Keratinocyte (primary cell): Measurements from ENCODE around the gene SHMT2.

Source experiments
- EZH2 ChIP-seq: IDR thresholded peaks from one replicate; pipeline ENCODE4 v1.6.1; 2012; ENCODE audit warnings: inconsistent platforms, mild to moderate bottlenecking, low read length, moderate library complexity
- TF ChIP-seq, protein P1 (sequence below), 3 experiments: IDR thresholded peaks in 1 of 3; conservative IDR thresholded peaks in 1 of 3; optimal IDR thresholded peaks in 1 of 3; 2 replicates in 2 of 3; 3 replicates in 1 of 3; pipeline versions ENCODE3 to v1.5.1; 2011; ENCODE audit warnings: low read length in 3 of 3, mild to moderate bottlenecking in 3 of 3, moderate library complexity in 2 of 3, control low read depth in 1 of 3, inconsistent platforms in 1 of 3; ENCODE audit not compliant: insufficient read depth in 2 of 3; ENCODE audit errors: extremely low read depth in 1 of 3

DNA sequence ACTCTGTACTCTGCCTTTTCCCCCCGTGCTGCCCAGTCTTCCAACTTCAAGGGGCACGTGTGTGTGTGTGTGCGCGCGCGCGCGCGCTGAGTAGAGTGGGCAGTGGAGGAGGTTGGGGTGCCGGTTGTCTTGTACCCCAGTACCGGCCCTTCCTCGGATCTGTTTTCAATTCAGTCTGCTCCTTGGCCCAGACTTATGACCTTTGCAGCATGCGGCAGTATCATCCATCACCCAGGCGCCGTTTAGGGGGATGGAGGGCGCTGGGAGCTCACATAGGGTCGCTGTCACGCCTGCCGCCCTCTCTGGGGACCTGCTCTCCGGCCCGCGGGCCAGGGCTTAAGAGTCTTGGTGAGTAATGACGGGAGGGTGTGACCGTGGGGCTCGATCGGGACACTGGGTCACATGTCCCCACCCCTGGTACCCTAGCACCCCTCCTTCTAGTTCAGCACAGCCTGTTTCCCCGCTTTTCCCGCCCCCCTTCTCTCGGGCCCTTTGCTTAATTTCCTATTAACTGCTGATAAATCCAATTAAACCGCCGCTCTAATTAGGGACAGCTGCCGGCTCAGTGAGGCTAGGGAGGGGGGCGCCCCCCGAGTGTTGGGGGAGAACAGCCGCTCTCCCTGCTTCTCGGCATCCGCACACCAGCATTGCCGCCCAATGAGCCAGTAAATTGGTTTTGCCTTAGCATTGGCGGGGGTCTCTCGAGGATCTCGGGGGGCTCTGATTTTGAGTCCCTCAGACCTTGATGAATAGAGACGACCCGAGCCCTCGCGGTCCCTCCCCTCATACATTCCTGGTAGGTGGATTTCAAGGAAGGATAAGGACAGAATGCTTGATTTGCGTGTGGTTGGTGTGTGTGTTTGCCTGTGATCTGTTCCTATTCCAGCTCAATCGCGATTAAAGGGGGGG, 12.1 kb downstream of the SHMT2 start:
- TF ChIP-seq, protein P1, sequence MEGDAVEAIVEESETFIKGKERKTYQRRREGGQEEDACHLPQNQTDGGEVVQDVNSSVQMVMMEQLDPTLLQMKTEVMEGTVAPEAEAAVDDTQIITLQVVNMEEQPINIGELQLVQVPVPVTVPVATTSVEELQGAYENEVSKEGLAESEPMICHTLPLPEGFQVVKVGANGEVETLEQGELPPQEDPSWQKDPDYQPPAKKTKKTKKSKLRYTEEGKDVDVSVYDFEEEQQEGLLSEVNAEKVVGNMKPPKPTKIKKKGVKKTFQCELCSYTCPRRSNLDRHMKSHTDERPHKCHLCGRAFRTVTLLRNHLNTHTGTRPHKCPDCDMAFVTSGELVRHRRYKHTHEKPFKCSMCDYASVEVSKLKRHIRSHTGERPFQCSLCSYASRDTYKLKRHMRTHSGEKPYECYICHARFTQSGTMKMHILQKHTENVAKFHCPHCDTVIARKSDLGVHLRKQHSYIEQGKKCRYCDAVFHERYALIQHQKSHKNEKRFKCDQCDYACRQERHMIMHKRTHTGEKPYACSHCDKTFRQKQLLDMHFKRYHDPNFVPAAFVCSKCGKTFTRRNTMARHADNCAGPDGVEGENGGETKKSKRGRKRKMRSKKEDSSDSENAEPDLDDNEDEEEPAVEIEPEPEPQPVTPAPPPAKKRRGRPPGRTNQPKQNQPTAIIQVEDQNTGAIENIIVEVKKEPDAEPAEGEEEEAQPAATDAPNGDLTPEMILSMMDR (optimal IDR thresholded peaks at IDR 0.05 in 1 of 3, IDR thresholded peaks at IDR 0.05 in 1 of 3, conservative IDR thresholded peaks at IDR 0.05 in 1 of 3; ENCODE audit: extremely low read depth in 1 of 3, insufficient read depth in 2 of 3, low read length in 3 of 3): no peak
- TF ChIP-seq EZH2: peak; percentile 84
